Measurements from ENCODE around the gene KAT2A.

Gene KAT2A

GRCh38 chr17:42098730-42099399 is 22.3 kb downstream of the KAT2A start:
- no peak for TF ChIP-seq CTCF (IDR thresholded peaks at IDR 0.05; ENCODE audit: low read depth, low read length)
- DNase-seq (ENCODE audit: low read depth in 2 of 2), result no peak
- no peak overlapping the region for H3K4me3 ChIP-seq (replicated peaks in 1 of 2; ENCODE audit: low read depth in 2 of 2, low read length in 2 of 2)

GRCh38 chr17:42097691-42098631 is 23.2 kb downstream of the KAT2A start, which contains the start of gene ZNF385C:
Gene ZNF385C, minus strand, starts transcription at chr17:42098473. Its CDS starts 35,417 bp downstream, at chr17:42063056.
- TF ChIP-seq CTCF (IDR thresholded peaks at IDR 0.05; ENCODE audit: low read depth, low read length), result no peak
- H3K4me3 ChIP-seq (replicated peaks in 1 of 2; ENCODE audit: low read depth in 2 of 2, low read length in 2 of 2), result no peak within 1 kb of the TSS
- DNase-seq (ENCODE audit: low read depth in 2 of 2), result no peak

GRCh38 chr17:42096360-42097111 is 24.6 kb downstream of the KAT2A start:
- DNase-seq (ENCODE audit: low read depth in 2 of 2), result no peak
- H3K4me3 ChIP-seq (replicated peaks in 1 of 2; ENCODE audit: low read depth in 2 of 2, low read length in 2 of 2), result no peak overlapping the region
- no peak for TF ChIP-seq CTCF (IDR thresholded peaks at IDR 0.05; ENCODE audit: low read depth, low read length)

DNA sequence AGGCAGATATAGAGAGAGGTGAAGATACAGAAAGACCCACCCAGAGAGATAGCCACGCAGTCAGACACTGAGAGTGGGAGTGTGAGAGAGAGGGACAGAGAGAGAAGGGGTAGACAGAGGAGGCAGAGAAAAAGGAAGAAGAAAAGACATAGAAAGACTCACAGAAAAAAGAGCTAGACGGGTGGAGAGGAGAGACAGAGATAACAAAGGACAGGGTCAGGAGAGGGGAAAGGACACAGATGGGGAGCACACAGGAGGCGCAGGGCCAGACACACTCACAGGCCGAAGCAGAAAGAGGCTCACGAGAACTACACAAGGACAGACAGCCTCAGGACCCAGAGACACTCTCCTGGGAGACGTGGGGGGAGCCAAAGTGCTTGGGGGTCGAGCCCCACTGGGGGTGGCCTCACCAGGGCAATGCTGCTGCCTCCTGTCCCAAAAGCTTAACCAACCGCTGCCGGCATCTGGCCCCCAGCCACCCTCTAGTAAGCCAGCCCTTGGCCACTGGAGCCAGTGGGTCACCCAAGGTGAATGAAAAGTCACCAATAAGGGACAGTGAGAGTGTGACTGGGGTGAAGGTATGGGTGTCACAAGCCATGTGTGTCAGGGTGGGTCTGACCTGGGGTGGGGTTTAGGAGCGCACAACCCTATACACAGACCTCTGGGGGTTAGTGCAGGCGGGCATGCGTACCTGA is 26.6 kb downstream of the KAT2A start:
- H3K4me3 ChIP-seq (replicated peaks in 1 of 2; ENCODE audit: low read depth in 2 of 2, low read length in 2 of 2), result no peak overlapping the region
- no peak for DNase-seq (ENCODE audit: low read depth in 2 of 2)
- TF ChIP-seq CTCF (IDR thresholded peaks at IDR 0.05; ENCODE audit: low read depth, low read length), result no peak

GRCh38 chr17:42092939-42093338 is 28.2 kb downstream of the KAT2A start:
- DNase-seq (ENCODE audit: low read depth in 2 of 2), result no peak
- no peak for TF ChIP-seq CTCF (IDR thresholded peaks at IDR 0.05; ENCODE audit: low read depth, low read length)
- no peak overlapping the region for H3K4me3 ChIP-seq (replicated peaks in 1 of 2; ENCODE audit: low read depth in 2 of 2, low read length in 2 of 2)
